Keratinocyte (primary cell): ENCODE data around the gene U2AF1L4. TPM values are rescaled to one million over a fixed set of nuclear protein-coding genes. Genes with fewer than 3 reads are reported as not detected.

Experiments used
- DNase-seq: peaks from one replicate; pipeline ENCODE4 v3.0.0-alpha.2; 2011; ENCODE audit warnings: low read depth, missing footprints, low spot score
- FAIRE-seq: peaks from 2 replicates; lab custom pipeline; 2011; peaks lifted over from hg19 to GRCh38; lab: Jason Lieb, UNC
- H2AFZ ChIP-seq: 2 replicates; pipeline ENCODE4 v1.6.0; 2012; ENCODE audit warnings: low read length, control low read depth, inconsistent platforms; ENCODE audit not compliant: control insufficient read depth
- H3K27ac ChIP-seq: 2 replicates; pipeline ENCODE4 v1.5.1; 2011; ENCODE audit warnings: low read length; ENCODE audit not compliant: control insufficient read depth, insufficient read depth
- H3K27me3 ChIP-seq: 3 replicates; pipeline ENCODE4 v1.6.0; 2011; ENCODE audit warnings: low read length; ENCODE audit not compliant: control insufficient read depth, insufficient read depth; ENCODE audit errors: extremely low read depth
- H3K36me3 ChIP-seq, 2 experiments: 2 replicates in 1 of 2; 3 replicates in 1 of 2; pipeline ENCODE4 v1.5.1; 2011; ENCODE audit warnings: low read length in 2 of 2, mild to moderate bottlenecking in 1 of 2; ENCODE audit not compliant: control insufficient read depth in 2 of 2, insufficient read depth in 2 of 2; ENCODE audit errors: extremely low read depth in 1 of 2
- H3K4me1 ChIP-seq: 3 replicates; pipeline ENCODE4 v1.5.1; 2011; ENCODE audit warnings: low read length; ENCODE audit not compliant: control insufficient read depth, insufficient read depth; ENCODE audit errors: extremely low read depth
- H3K4me2 ChIP-seq: 3 replicates; pipeline ENCODE4 v1.6.0; 2011; ENCODE audit warnings: low read depth, low read length; ENCODE audit not compliant: control insufficient read depth, insufficient read depth; ENCODE audit errors: extremely low read depth
- H3K4me3 ChIP-seq, 3 experiments: fragments of 200-600 bp in 1 of 3; sonication (generic) in 1 of 3; 2 replicates in 2 of 3; 3 replicates in 1 of 3; pipeline ENCODE4 v1.5.1; 2011 to 2016; ENCODE audit warnings: low read length in 3 of 3, mild to moderate bottlenecking in 3 of 3, control low read depth in 2 of 3, inconsistent platforms in 1 of 3, low read depth in 1 of 3, mixed read lengths in 1 of 3, mixed run types in 1 of 3, moderate library complexity in 1 of 3; ENCODE audit not compliant: control insufficient read depth in 2 of 3, insufficient read depth in 2 of 3; ENCODE audit errors: extremely low read depth in 1 of 3
- H3K79me2 ChIP-seq: 2 replicates; pipeline ENCODE4 v1.6.0; 2012; ENCODE audit warnings: low read length; ENCODE audit not compliant: control insufficient read depth, insufficient read depth
- H3K9ac ChIP-seq: 3 replicates; pipeline ENCODE4 v1.6.0; 2011; ENCODE audit warnings: low read length; ENCODE audit not compliant: control insufficient read depth, insufficient read depth; ENCODE audit errors: extremely low read depth
- H3K9me1 ChIP-seq: 3 replicates; pipeline ENCODE4 v1.6.0; 2011; ENCODE audit warnings: low read length; ENCODE audit not compliant: control insufficient read depth, insufficient read depth; ENCODE audit errors: extremely low read depth
- H3K9me3 ChIP-seq: 2 replicates; pipeline ENCODE4 v1.5.1; 2012; ENCODE audit warnings: low read depth, low read length; ENCODE audit not compliant: control insufficient read depth
- H4K20me1 ChIP-seq: 3 replicates; pipeline ENCODE4 v1.6.0; 2011; ENCODE audit warnings: low read length; ENCODE audit not compliant: control insufficient read depth, insufficient read depth; ENCODE audit errors: extremely low read depth
- CTCF ChIP-seq, 3 experiments: IDR thresholded peaks in 1 of 3; conservative IDR thresholded peaks in 1 of 3; optimal IDR thresholded peaks in 1 of 3; 2 replicates in 2 of 3; 3 replicates in 1 of 3; pipeline versions ENCODE3 to v1.5.1; 2011; ENCODE audit warnings: low read length in 3 of 3, mild to moderate bottlenecking in 3 of 3, moderate library complexity in 2 of 3, control low read depth in 1 of 3, inconsistent platforms in 1 of 3; ENCODE audit not compliant: insufficient read depth in 2 of 3; ENCODE audit errors: extremely low read depth in 1 of 3
- EZH2 ChIP-seq: IDR thresholded peaks from one replicate; pipeline ENCODE4 v1.6.1; 2012; ENCODE audit warnings: inconsistent platforms, mild to moderate bottlenecking, low read length, moderate library complexity
- dilution Hi-C: fragments of 300-500 bp; cut with MboI; formaldehyde crosslinking; loops from one replicate; pipeline ENCODE4 v1.7.0; 2020; ENCODE audit warnings: low sequenced_read_pairs; ENCODE audit not compliant: extremely low pct_ligation_motif_present
- polyA plus RNA-seq, 5 experiments: library from polyadenylated mRNA; depleted of rRNA in 3 of 5; stranded (reverse) in 3 of 5; stranded (forward) in 1 of 5; unstranded in 1 of 5; fragments of >200 nt; gene quantifications; 1 replicate in 1 of 5; 2 replicates in 3 of 5; 3 replicates in 1 of 5; pipeline versions ENCODE4 v1.2.1 to v1.2.3, GENCODE V29; 2011 to 2012; ENCODE audit warnings: missing spikeins in 2 of 5, low read depth in 1 of 5, low replicate concordance in 1 of 5

The U2AF1L4 gene
- polyA plus RNA-seq, 1 donor (not counting 4 experiments of a cell fraction or from before 2014, with no cell fraction given): 8.9 TPM

- Histone ChIP-seq H3K4me1 (no peaks in the 10 kb centered on the region), H3K4me2 (no peak overlapping the region), H3K4me3 (no peak overlapping the region), H3K27ac (no peak overlapping the region), H3K36me3 (no peaks in the 10 kb centered on the region), H4K20me1 (no peaks in the 10 kb centered on the region), H3K9me1 (no peaks in the 10 kb centered on the region), H3K9me3 (no peaks in the 10 kb centered on the region), H3K79me2 (no peaks in the 10 kb centered on the region), H3K9ac (no peak overlapping the region), H3K27me3 (no peaks in the 10 kb centered on the region), H2AFZ (no peak overlapping the region)
- dilution Hi-C loops: no loop called here
- DNase-seq: peak; percentile 35
- FAIRE-seq: peak; percentile 83
- TF ChIP-seq EZH2 (no peak), CTCF (optimal IDR thresholded peaks at IDR 0.05 in 1 of 3, IDR thresholded peaks at IDR 0.05 in 1 of 3, conservative IDR thresholded peaks at IDR 0.05 in 1 of 3; ENCODE audit: extremely low read depth in 1 of 3, insufficient read depth in 2 of 3, low read length in 3 of 3) (peak; percentile 98 to 100 (median 99))
Observed at GRCh38 chr19:35693835-35694599, 51.2 kb downstream of the U2AF1L4 start.

GRCh38 chr19:35693422-35693821 lies 51.8 kb downstream of the U2AF1L4 start:
- no peaks in the 10 kb centered on the region for H3K9me1 ChIP-seq
- H3K9ac ChIP-seq: no peak overlapping the region
- H3K27ac ChIP-seq: no peak overlapping the region
- no peaks in the 10 kb centered on the region for H3K36me3 ChIP-seq
- H3K4me2 ChIP-seq: no peak overlapping the region
- H3K27me3 ChIP-seq: no peaks in the 10 kb centered on the region
- no peak overlapping the region for H3K4me3 ChIP-seq
- no peaks in the 10 kb centered on the region for H4K20me1 ChIP-seq
- no peak for FAIRE-seq
- H3K9me3 ChIP-seq: no peaks in the 10 kb centered on the region
- no peak for DNase-seq
- no peaks in the 10 kb centered on the region for H3K79me2 ChIP-seq
- dilution Hi-C loops: no loop called here
- no peak for TF ChIP-seq CTCF (optimal IDR thresholded peaks at IDR 0.05 in 1 of 3, IDR thresholded peaks at IDR 0.05 in 1 of 3, conservative IDR thresholded peaks at IDR 0.05 in 1 of 3; ENCODE audit: extremely low read depth in 1 of 3, insufficient read depth in 2 of 3, low read length in 3 of 3)
- TF ChIP-seq EZH2: no peak
- H3K4me1 ChIP-seq: no peaks in the 10 kb centered on the region
- no peak overlapping the region for H2AFZ ChIP-seq

Other genes with a start within 250 kb of the U2AF1L4 start
- gene DMKN, start 231.8 kb downstream of the U2AF1L4 start, polyA plus RNA-seq: 235 to 251 TPM (median 238 TPM) in 3 replicates
- gene SBSN, start 217.1 kb downstream of the U2AF1L4 start, polyA plus RNA-seq: 28.8 to 59.0 TPM (median 49.0 TPM) in 3 replicates
- 0.08 TPM in 1 of 3 replicates, not detected in the others for gene GAPDHS, start 212.0 kb downstream of the U2AF1L4 start, polyA plus RNA-seq
- 130 to 206 TPM (median 134 TPM) in 3 replicates for gene TMEM147, start 199.8 kb downstream of the U2AF1L4 start, polyA plus RNA-seq
- gene ATP4A, start 181.8 kb downstream of the U2AF1L4 start, polyA plus RNA-seq: not detected in 3 replicates
- not detected in 3 replicates for gene PMIS2, start 159.2 kb downstream of the U2AF1L4 start, polyA plus RNA-seq
- gene HAUS5, start 132.7 kb downstream of the U2AF1L4 start, polyA plus RNA-seq: 3.1 to 3.7 TPM (median 3.5 TPM) in 3 replicates
- 29.8 to 40.8 TPM (median 30.4 TPM) in 3 replicates for gene RBM42, start 116.4 kb downstream of the U2AF1L4 start, polyA plus RNA-seq
- 0.14 to 0.99 TPM (median 0.43 TPM) in 3 replicates for gene ETV2, start 103.7 kb downstream of the U2AF1L4 start, polyA plus RNA-seq
- gene COX6B1, start 97.1 kb downstream of the U2AF1L4 start, polyA plus RNA-seq: 509 to 705 TPM (median 560 TPM) in 3 replicates
- gene UPK1A, start 78.9 kb downstream of the U2AF1L4 start, polyA plus RNA-seq: 0.05 to 0.15 TPM (median 0.09 TPM) in 3 replicates
- gene ZBTB32, start 40.9 kb downstream of the U2AF1L4 start, polyA plus RNA-seq: not detected in 3 replicates
- gene KMT2B, start 27.4 kb downstream of the U2AF1L4 start, polyA plus RNA-seq: 7.7 to 16.7 TPM (median 8.8 TPM) in 3 replicates
- gene IGFLR1, start 3.0 kb downstream of the U2AF1L4 start, polyA plus RNA-seq: 0.27 to 1.2 TPM (median 0.34 TPM) in 3 replicates
- gene PSENEN, start 233 bp upstream of the U2AF1L4 start, polyA plus RNA-seq: 36.2 to 53.8 TPM (median 49.7 TPM) in 3 replicates
- gene LIN37, start 3.2 kb upstream of the U2AF1L4 start, polyA plus RNA-seq: 6.7 to 11.8 TPM (median 9.2 TPM) in 3 replicates
- gene HSPB6, start 11.6 kb upstream of the U2AF1L4 start, polyA plus RNA-seq: not detected in 3 replicates
- gene PROSER3, start 12.8 kb upstream of the U2AF1L4 start, polyA plus RNA-seq: 5.3 to 15.5 TPM (median 5.5 TPM) in 3 replicates
- 0.23 to 0.93 TPM (median 0.49 TPM) in 3 replicates for gene ARHGAP33, start 30.1 kb upstream of the U2AF1L4 start, polyA plus RNA-seq
- gene PRODH2, start 67.4 kb upstream of the U2AF1L4 start, polyA plus RNA-seq: not detected in 3 replicates
- not detected in 3 replicates for gene NPHS1, start 107.1 kb upstream of the U2AF1L4 start, polyA plus RNA-seq
- gene KIRREL2, start 111.5 kb upstream of the U2AF1L4 start, polyA plus RNA-seq: 0.02 TPM in 1 of 3 replicates, not detected in the others
- 0.50 to 0.95 TPM (median 0.66 TPM) in 3 replicates for gene APLP1, start 123.2 kb upstream of the U2AF1L4 start, polyA plus RNA-seq
- 3.9 to 6.0 TPM (median 5.0 TPM) in 3 replicates for gene NFKBID, start 155.1 kb upstream of the U2AF1L4 start, polyA plus RNA-seq
- gene HCST, start 157.1 kb upstream of the U2AF1L4 start, polyA plus RNA-seq: 0.19 to 0.30 TPM (median 0.25 TPM) in 3 replicates
- gene TYROBP, start 162.9 kb upstream of the U2AF1L4 start, polyA plus RNA-seq: not detected in 3 replicates
- gene LRFN3, start 191.0 kb upstream of the U2AF1L4 start, polyA plus RNA-seq: 0.73 to 6.1 TPM (median 0.90 TPM) in 3 replicates
- 7.3 to 11.9 TPM (median 8.0 TPM) in 3 replicates for gene SDHAF1, start 249.8 kb upstream of the U2AF1L4 start, polyA plus RNA-seq